Neural progenitor cell (in vitro differentiated cells): ENCODE measurements around the gene BRSK2. TPM values are rescaled to one million over a fixed set of nuclear protein-coding genes. Genes with fewer than 3 reads are reported as not detected.

Experiments used
- DNase-seq: peaks from one replicate; pipeline ENCODE4 v3.0.0-alpha.2; 2016; ENCODE audit warnings: low spot score
- H2AFZ ChIP-seq: fragments of 200-600 bp; sonication (generic); replicated peaks from 2 replicates; pipeline ENCODE4 v1.6.1; 2016; ENCODE audit warnings: antibody characterized with exemption
- H3F3A ChIP-seq: fragments of 200-600 bp; sonication (generic); 2 replicates; pipeline ENCODE4 v1.6.1; 2016; ENCODE audit warnings: antibody characterized with exemption, low read depth
- H3K27ac ChIP-seq: fragments of 200-600 bp; sonication (generic); 2 replicates; pipeline ENCODE4 v1.5.1; 2016; ENCODE audit warnings: mild to moderate bottlenecking
- H3K27me3 ChIP-seq: fragments of 200-600 bp; sonication (generic); 2 replicates; pipeline ENCODE4 v1.6.1; 2016; ENCODE audit warnings: mild to moderate bottlenecking, moderate library complexity
- H3K36me3 ChIP-seq: fragments of 200-600 bp; sonication (generic); 2 replicates; pipeline ENCODE4 v1.5.1; 2016
- H3K4me1 ChIP-seq: fragments of 200-600 bp; sonication (generic); 2 replicates; pipeline ENCODE4 v1.6.1; 2016; ENCODE audit warnings: mixed run types
- H3K4me2 ChIP-seq: fragments of 200-600 bp; sonication (generic); 2 replicates; pipeline ENCODE4 v1.6.1; 2016
- H3K4me3 ChIP-seq: fragments of 200-600 bp; sonication (generic); 2 replicates; pipeline ENCODE4 v1.5.1; 2016
- H3K79me2 ChIP-seq: fragments of 200-600 bp; sonication (generic); 2 replicates; pipeline ENCODE4 v1.6.1; 2016; ENCODE audit warnings: low read depth
- H3K9ac ChIP-seq: fragments of 200-600 bp; sonication (generic); 2 replicates; pipeline ENCODE4 v1.6.1; 2016
- H3K9me3 ChIP-seq: fragments of 200-600 bp; sonication (generic); 2 replicates; pipeline ENCODE4 v1.5.1; 2016; ENCODE audit warnings: low read depth
- H4K20me1 ChIP-seq: fragments of 200-600 bp; sonication (generic); 2 replicates; pipeline ENCODE4 v1.6.1; 2016; ENCODE audit warnings: low read depth
- H3K27ac Mint-ChIP-seq: 3 replicates; pipeline ENCODE4 v1.8.0; 2021; ENCODE audit warnings: mixed read lengths
- H3K27me3 Mint-ChIP-seq: 2 replicates; pipeline ENCODE4 v1.8.0; 2022; ENCODE audit warnings: low read depth, mild to moderate bottlenecking, inconsistent platforms, moderate library complexity, mixed read lengths; ENCODE audit not compliant: insufficient read depth
- H3K36me3 Mint-ChIP-seq: 3 replicates; pipeline ENCODE4 v1.8.0; 2021; ENCODE audit warnings: mixed read lengths
- H3K4me1 Mint-ChIP-seq: 3 replicates; pipeline ENCODE4 v1.8.0; 2021; ENCODE audit warnings: mixed read lengths
- H3K4me3 Mint-ChIP-seq: 3 replicates; pipeline ENCODE4 v1.8.0; 2021; ENCODE audit warnings: mild to moderate bottlenecking, moderate library complexity, mixed read lengths
- H3K9me3 Mint-ChIP-seq: 3 replicates; pipeline ENCODE4 v1.8.0; 2020; ENCODE audit warnings: mixed read lengths
- EZH2 ChIP-seq: fragments of 200-600 bp; sonication (generic); IDR thresholded peaks from 2 replicates; pipeline ENCODE4 v1.6.1; 2017; ENCODE audit warnings: antibody characterized with exemption, mild to moderate bottlenecking, moderate library complexity
- EZH2phosphoT487 ChIP-seq: fragments of 200-600 bp; sonication (generic); IDR thresholded peaks from 2 replicates; pipeline ENCODE4 v1.6.1; 2017; ENCODE audit warnings: antibody characterized with exemption
- total RNA-seq: library from RNA; depleted of rRNA; stranded (reverse); fragments of >200 nt; gene quantifications from 2 replicates; pipeline ENCODE4 v1.2.3, GENCODE V29; 2015; ENCODE audit warnings: low replicate concordance
- TF ChIP-seq, protein P1 (sequence below): fragments of 200-600 bp; sonication (generic); IDR thresholded peaks from 2 replicates; pipeline ENCODE4 v1.5.1; 2017; ENCODE audit warnings: antibody characterized with exemption, mild to moderate bottlenecking

The BRSK2 gene
- total RNA-seq, 1 donor from 2014 or later, result 8.2 TPM

DNA sequence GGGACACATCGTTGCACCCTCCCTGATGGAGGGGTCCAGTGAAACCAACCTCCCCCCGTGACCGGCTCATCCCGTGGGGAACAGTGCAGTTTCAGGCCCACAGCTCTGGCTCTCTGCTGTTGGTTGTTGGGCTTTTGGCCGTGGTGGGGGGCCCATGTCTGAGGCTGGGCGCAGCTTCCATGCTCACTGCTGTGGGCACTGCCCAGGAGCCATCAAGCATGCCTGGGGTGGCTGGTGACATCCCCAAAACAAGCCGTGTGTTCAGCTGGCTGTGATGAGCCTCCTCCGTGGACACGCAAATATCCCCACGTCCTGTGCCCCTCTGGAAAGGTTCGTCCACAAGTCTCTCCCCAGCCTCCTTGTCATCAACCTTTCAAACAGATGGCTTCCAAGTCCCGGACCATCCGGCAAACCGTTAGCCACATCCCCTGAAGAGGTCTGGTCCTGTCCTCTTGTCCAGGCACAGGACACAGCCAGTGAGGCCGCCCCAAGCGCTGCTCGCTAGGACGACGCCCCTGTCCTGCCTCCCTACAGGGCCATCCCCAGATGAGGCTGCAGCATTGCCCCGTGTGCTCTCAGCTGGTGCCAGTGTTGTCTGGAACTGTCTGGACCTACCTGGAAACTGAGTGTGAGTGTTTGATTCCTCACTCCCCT is 29.4 kb upstream of the BRSK2 start:
- Histone ChIP-seq H3F3A (no peaks in the 10 kb centered on the region), H3K4me1 (no peaks in the 10 kb centered on the region), H3K9me3 (no peaks in the 10 kb centered on the region), H3K79me2 (no peaks in the 10 kb centered on the region), H3K27ac (no peak overlapping the region), H3K27me3 (no peaks in the 10 kb centered on the region), H3K4me2 (no peak overlapping the region), H4K20me1 (no peaks in the 10 kb centered on the region), H3K4me3 (no peak overlapping the region), H2AFZ (no peak overlapping the region), H3K36me3 (no peaks in the 10 kb centered on the region), H3K9ac (no peak overlapping the region)
- Mint-ChIP-seq H3K9me3 (peaks cover 6% of the 10 kb centered on the region), H3K4me1 (peaks cover 4% of the 10 kb centered on the region), H3K36me3 (no peaks in the 10 kb centered on the region), H3K27ac (no peak overlapping the region), H3K4me3 (no peak overlapping the region), H3K27me3 (peaks cover 18% of the 10 kb centered on the region)
- no peak for DNase-seq
- TF ChIP-seq EZH2 (no peak), EZH2phosphoT487 (no peak)
- TF ChIP-seq, protein P1, sequence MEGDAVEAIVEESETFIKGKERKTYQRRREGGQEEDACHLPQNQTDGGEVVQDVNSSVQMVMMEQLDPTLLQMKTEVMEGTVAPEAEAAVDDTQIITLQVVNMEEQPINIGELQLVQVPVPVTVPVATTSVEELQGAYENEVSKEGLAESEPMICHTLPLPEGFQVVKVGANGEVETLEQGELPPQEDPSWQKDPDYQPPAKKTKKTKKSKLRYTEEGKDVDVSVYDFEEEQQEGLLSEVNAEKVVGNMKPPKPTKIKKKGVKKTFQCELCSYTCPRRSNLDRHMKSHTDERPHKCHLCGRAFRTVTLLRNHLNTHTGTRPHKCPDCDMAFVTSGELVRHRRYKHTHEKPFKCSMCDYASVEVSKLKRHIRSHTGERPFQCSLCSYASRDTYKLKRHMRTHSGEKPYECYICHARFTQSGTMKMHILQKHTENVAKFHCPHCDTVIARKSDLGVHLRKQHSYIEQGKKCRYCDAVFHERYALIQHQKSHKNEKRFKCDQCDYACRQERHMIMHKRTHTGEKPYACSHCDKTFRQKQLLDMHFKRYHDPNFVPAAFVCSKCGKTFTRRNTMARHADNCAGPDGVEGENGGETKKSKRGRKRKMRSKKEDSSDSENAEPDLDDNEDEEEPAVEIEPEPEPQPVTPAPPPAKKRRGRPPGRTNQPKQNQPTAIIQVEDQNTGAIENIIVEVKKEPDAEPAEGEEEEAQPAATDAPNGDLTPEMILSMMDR, result no peak

DNA sequence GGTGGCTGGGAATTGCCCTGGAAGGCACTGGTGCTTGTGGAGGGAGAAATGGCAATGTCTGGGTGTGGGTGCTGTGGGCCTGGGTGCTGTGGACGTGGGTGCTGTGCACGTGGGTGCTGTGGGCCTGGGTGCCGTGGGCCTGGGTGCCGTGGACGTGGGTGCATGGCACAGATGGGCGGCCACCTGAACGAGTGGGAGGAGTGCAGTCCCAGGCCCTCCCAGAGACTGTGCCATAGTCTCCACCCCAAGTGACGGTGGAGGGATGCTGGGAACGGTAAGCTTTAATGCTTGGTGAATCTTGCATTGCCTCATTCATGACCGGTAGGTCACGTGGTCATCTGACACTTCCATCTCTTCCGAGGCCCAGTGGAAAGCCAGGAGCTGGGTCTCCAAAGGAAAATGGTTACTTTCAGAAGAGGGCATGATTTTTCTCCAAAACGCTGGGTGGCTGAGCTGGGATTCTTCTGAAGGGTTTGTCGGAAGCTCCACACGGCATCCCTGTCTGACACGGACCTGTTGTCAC is 28.8 kb upstream of the BRSK2 start:
- no peaks in the 10 kb centered on the region for H3F3A ChIP-seq
- no peak overlapping the region for H3K27ac ChIP-seq
- H3K4me1 Mint-ChIP-seq, result peaks cover 4% of the 10 kb centered on the region
- H3K9ac ChIP-seq, result no peak overlapping the region
- H4K20me1 ChIP-seq, result no peaks in the 10 kb centered on the region
- no peaks in the 10 kb centered on the region for H3K9me3 ChIP-seq
- no peaks in the 10 kb centered on the region for H3K36me3 Mint-ChIP-seq
- DNase-seq, result no peak
- no peak overlapping the region for H3K27ac Mint-ChIP-seq
- H3K4me3 ChIP-seq, result no peak overlapping the region
- TF ChIP-seq, protein P1, result no peak
- TF ChIP-seq EZH2phosphoT487 (no peak), EZH2 (no peak)
- H3K9me3 Mint-ChIP-seq, result peaks cover 9% of the 10 kb centered on the region
- H3K27me3 Mint-ChIP-seq, result peaks cover 18% of the 10 kb centered on the region
- H2AFZ ChIP-seq, result no peak overlapping the region
- no peak overlapping the region for H3K4me3 Mint-ChIP-seq
- H3K4me2 ChIP-seq, result no peak overlapping the region
- no peaks in the 10 kb centered on the region for H3K4me1 ChIP-seq
- H3K79me2 ChIP-seq, result no peaks in the 10 kb centered on the region
- no peaks in the 10 kb centered on the region for H3K36me3 ChIP-seq
- no peaks in the 10 kb centered on the region for H3K27me3 ChIP-seq

DNA sequence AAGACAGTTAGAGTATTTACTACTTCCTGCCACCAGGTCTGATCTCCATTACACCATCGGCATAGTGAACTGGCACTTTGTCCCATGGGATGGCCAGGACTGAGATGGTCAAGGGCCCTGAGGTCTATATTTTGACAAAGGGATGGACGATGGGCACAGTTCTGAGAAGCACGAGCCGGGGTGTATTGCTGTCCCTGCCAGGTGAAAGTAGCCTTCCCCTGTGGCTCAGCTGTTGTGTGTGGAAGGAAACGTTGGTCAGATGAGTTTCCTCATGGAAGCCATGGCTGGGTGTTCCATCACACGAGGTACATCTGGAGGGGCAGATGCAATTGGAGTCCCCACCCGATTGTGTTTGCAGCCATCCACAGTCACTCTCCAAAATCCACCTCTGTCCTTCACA is 27.9 kb upstream of the BRSK2 start:
- Mint-ChIP-seq H3K36me3 (no peaks in the 10 kb centered on the region), H3K4me3 (no peak overlapping the region), H3K27me3 (peaks cover 19% of the 10 kb centered on the region), H3K9me3 (peaks cover 15% of the 10 kb centered on the region), H3K4me1 (no peaks in the 10 kb centered on the region), H3K27ac (no peak overlapping the region)
- H3K36me3 ChIP-seq, result no peaks in the 10 kb centered on the region
- H3F3A ChIP-seq, result no peaks in the 10 kb centered on the region
- no peaks in the 10 kb centered on the region for H3K27me3 ChIP-seq
- H3K27ac ChIP-seq, result no peak overlapping the region
- H3K4me1 ChIP-seq, result no peaks in the 10 kb centered on the region
- no peaks in the 10 kb centered on the region for H4K20me1 ChIP-seq
- no peak for DNase-seq
- H3K9ac ChIP-seq, result no peak overlapping the region
- H3K4me2 ChIP-seq, result no peak overlapping the region
- H3K9me3 ChIP-seq, result no peaks in the 10 kb centered on the region
- TF ChIP-seq EZH2, result no peak
- TF ChIP-seq EZH2phosphoT487, result no peak
- TF ChIP-seq, protein P1, result no peak
- no peak overlapping the region for H3K4me3 ChIP-seq
- H3K79me2 ChIP-seq, result no peaks in the 10 kb centered on the region
- no peak overlapping the region for H2AFZ ChIP-seq
